Transverse colon (tissue), 4 donors: ENCODE data around the gene NPAT. TPM values are rescaled to one million over a fixed set of nuclear protein-coding genes. Genes with fewer than 3 reads are reported as not detected.

Experiments
- DNase-seq: peaks from one replicate; pipeline ENCODE4 v3.0.0-alpha.2; 2019
- H3K27ac ChIP-seq, 4 donors: fragments of 200-600 bp; sonication (generic); 2 replicates each; pipeline ENCODE4 v1.5.1; 2016 to 2018; ENCODE audit warnings: inconsistent platforms in 4 of 4
- H3K27me3 ChIP-seq: fragments of 200-600 bp; sonication (generic); 2 replicates; pipeline ENCODE4 v1.5.1; 2017; ENCODE audit warnings: inconsistent platforms
- H3K36me3 ChIP-seq, 4 donors: fragments of 200-600 bp; sonication (generic); 2 replicates each; pipeline ENCODE4 v1.5.1; 2017 to 2019; ENCODE audit warnings: inconsistent platforms in 4 of 4
- H3K4me1 ChIP-seq, 4 donors: fragments of 200-600 bp; sonication (generic); 2 replicates each; pipeline ENCODE4 v1.5.1; 2017 to 2020; ENCODE audit warnings: inconsistent platforms in 4 of 4
- H3K4me3 ChIP-seq, 4 donors: fragments of 200-600 bp; sonication (generic); 1 replicate in 1 of 4; 2 replicates in 3 of 4; pipeline versions ENCODE4 v1.5.1 to v1.6.1; 2017 to 2019; ENCODE audit warnings: inconsistent platforms in 4 of 4
- H3K9me3 ChIP-seq, 2 donors: fragments of 200-600 bp; sonication (generic); 2 replicates each; pipeline ENCODE4 v1.5.1; 2017 to 2019; ENCODE audit warnings: inconsistent platforms in 2 of 2
- EP300 ChIP-seq: sonication (generic); formaldehyde crosslinking; IDR thresholded peaks from one replicate; pipeline ENCODE4 v1.6.1; 2017; ENCODE audit warnings: antibody characterized with exemption, low read depth
- POLR2A ChIP-seq: fragments of 450-650 bp; IDR thresholded peaks from one replicate; pipeline ENCODE4 v1.6.1; 2016; ENCODE audit warnings: antibody characterized with exemption, mild to moderate bottlenecking, moderate library complexity
- POLR2AphosphoS5 ChIP-seq, 3 donors: sonication (generic); formaldehyde crosslinking; IDR thresholded peaks; one replicate each; pipeline ENCODE4 v1.6.1; 2016; ENCODE audit warnings: antibody characterized with exemption in 3 of 3
- WGBS, 2 donors: methylation state at CpG; one replicate each; pipeline ENCODE4 v1.1.5; 2018; ENCODE audit warnings: low coverage in 1 of 2; 5-methylcytosine and 5-hydroxymethylcytosine counted together
- in situ Hi-C, 4 donors: fragments of 200-750 bp; cut with MboI; loops; one replicate each; pipeline versions ENCODE4 v1.15.0 to v1.15.1; 2017; ENCODE audit warnings: low sequenced_read_pairs in 3 of 4, low pct_ligation_motif_present in 1 of 4, low pct_unique_long_range_greater_than_20kb in 1 of 4
- intact Hi-C: fragments of 100-400 bp; cut with DNase I; formaldehyde crosslinking; loops from one replicate; pipeline ENCODE4 v1.15.1; 2023; ENCODE audit warnings: low total_unique reads
- total RNA-seq, 4 donors: library from RNA; depleted of rRNA; stranded (reverse); fragments of >200 nt; gene quantifications; one replicate each; pipeline ENCODE4 v1.1.0, GENCODE V29; 2016
- TF ChIP-seq, protein P1 (sequence below), 5 experiments: fragments of 200-600 bp in 3 of 5; fragments of 450-650 bp in 2 of 5; sonication (generic) in 3 of 5; IDR thresholded peaks; 1 replicate in 2 of 5; 2 replicates in 3 of 5; pipeline ENCODE4 v1.5.1; 2016 to 2017; ENCODE audit warnings: antibody characterized with exemption in 5 of 5, inconsistent platforms in 3 of 5, mild to moderate bottlenecking in 2 of 5, moderate library complexity in 1 of 5

NPAT gene
- total RNA-seq, 4 donors from 2014 or later: 10.5 to 19.5 (median 13.9) TPM

DNA sequence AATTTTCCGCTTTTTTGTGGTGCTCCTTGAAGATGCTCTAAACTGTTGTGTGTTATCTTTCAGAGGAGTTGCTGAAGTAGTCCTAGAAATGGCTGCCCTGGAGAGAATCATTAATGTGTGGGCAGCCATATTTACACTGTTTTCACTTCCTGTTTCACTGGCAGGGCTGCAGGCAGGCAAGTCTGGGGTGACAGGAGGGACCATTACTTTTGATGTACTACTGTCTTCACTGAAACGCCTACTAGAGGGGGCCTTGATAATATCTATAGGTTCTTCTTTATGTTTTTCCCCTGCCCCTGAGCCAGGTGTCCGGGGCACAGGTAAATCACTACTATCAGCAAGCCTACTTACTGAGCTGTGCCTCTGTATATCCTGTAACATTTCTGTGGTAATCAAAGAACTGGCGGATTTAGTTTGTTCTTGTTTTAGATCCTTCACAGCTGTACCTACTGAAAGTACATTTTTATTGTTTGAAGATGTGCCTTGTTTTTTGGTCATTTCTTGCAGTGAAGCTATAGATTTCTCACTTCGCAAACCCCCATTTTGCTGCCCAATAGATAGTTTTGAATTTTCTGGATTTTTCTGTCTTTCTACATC is 61.4 kb downstream of the NPAT start:
- Histone ChIP-seq H3K9me3 (no peaks in the 10 kb centered on the region), H3K27me3 (no peaks in the 10 kb centered on the region), H3K4me1 (peaks cover 0 to 7% (median 0%) of the 10 kb centered on the region in 4 donors), H3K27ac (no peak overlapping the region), H3K4me3 (no peak overlapping the region), H3K36me3 (peaks cover 0 to 50% (median 12%) of the 10 kb centered on the region in 4 donors)
- in situ Hi-C loops (no loop called here), intact Hi-C loops (no loop called here)
- WGBS, 2 donors: 78 to 88% methylated on average over 5 of the region's 5 CpGs
- no peak for DNase-seq
- TF ChIP-seq POLR2AphosphoS5 (IDR thresholded peaks at IDR 0.05) (no peak), EP300 (no peak), POLR2A (no peak)
- TF ChIP-seq, protein P1, sequence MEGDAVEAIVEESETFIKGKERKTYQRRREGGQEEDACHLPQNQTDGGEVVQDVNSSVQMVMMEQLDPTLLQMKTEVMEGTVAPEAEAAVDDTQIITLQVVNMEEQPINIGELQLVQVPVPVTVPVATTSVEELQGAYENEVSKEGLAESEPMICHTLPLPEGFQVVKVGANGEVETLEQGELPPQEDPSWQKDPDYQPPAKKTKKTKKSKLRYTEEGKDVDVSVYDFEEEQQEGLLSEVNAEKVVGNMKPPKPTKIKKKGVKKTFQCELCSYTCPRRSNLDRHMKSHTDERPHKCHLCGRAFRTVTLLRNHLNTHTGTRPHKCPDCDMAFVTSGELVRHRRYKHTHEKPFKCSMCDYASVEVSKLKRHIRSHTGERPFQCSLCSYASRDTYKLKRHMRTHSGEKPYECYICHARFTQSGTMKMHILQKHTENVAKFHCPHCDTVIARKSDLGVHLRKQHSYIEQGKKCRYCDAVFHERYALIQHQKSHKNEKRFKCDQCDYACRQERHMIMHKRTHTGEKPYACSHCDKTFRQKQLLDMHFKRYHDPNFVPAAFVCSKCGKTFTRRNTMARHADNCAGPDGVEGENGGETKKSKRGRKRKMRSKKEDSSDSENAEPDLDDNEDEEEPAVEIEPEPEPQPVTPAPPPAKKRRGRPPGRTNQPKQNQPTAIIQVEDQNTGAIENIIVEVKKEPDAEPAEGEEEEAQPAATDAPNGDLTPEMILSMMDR (IDR thresholded peaks at IDR 0.05): no peak

DNA sequence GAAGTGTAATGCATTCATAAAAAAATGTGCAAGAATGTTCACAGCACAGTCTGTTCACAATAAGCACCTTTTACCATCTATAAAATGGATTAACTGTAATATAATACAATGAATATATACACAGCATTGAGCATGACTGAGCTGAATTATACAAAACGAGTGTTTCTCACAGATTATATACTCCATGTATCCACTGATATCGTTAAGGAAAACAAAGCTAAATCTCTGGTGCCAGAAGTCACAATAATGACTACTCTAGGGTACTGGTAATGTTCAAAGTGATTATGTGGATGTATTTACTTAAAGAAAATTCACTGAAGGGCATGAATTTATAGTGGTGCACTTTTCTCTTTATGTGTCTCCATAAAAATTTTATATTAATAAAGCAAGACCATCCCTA is 67.8 kb downstream of the NPAT start:
- Histone ChIP-seq H3K4me1 (no peaks in the 10 kb centered on the region), H3K27me3 (no peaks in the 10 kb centered on the region), H3K4me3 (no peak overlapping the region), H3K9me3 (no peaks in the 10 kb centered on the region), H3K36me3 (peaks cover 0 to 35% (median 13%) of the 10 kb centered on the region in 4 donors), H3K27ac (no peak overlapping the region)
- intact Hi-C loops: no loop called here
- WGBS, 2 donors: 74 to 80% methylated on average over 2 of the region's 2 CpGs
- TF ChIP-seq POLR2A (no peak), POLR2AphosphoS5 (IDR thresholded peaks at IDR 0.05) (no peak), EP300 (no peak)
- TF ChIP-seq, protein P1 (IDR thresholded peaks at IDR 0.05): no peak
- in situ Hi-C loops: no loop called here
- DNase-seq: no peak

DNA sequence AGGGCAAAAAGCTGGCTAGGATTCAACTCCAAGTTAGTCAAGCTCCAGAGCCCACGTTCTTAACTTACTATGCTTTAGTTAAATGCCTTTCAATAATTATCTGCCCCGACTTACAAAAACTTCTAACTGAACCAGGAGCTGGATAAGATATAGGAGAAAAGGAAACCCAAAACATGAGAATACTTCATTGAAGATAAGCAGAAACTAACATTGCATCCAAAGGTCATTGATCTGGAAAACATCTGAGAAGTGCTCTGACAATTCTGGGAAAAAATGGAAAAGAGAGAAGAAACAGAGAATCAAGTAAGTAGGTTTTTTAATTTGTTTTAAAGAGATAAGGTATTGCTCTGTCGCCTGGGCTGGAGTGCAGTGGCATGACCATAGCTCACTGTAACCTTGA is 73.9 kb downstream of the NPAT start:
- in situ Hi-C loops (loop anchor here in 2 of 4 donors (25.0 kb wide), 2 partner anchors 339 to 514 kb away; partner anchors contain the start of genes DDX10 (in 1 of the 2) and POGLUT3 (in 1 of the 2)), intact Hi-C loops (no loop called here)
- DNase-seq: no peak
- no peak for TF ChIP-seq EP300
- TF ChIP-seq, protein P1 (IDR thresholded peaks at IDR 0.05): no peak
- TF ChIP-seq POLR2A: no peak
- no peak for TF ChIP-seq POLR2AphosphoS5 (IDR thresholded peaks at IDR 0.05)
- H3K36me3 ChIP-seq: peaks cover 0 to 79% (median 36%) of the 10 kb centered on the region in 4 donors
- no peak overlapping the region for H3K4me3 ChIP-seq
- 71 to 79% methylated on average over 3 of the region's 3 CpGs for WGBS, 2 donors
- H3K9me3 ChIP-seq: no peaks in the 10 kb centered on the region
- no peak overlapping the region for H3K27ac ChIP-seq
- H3K27me3 ChIP-seq: no peaks in the 10 kb centered on the region
- no peaks in the 10 kb centered on the region for H3K4me1 ChIP-seq

DNA sequence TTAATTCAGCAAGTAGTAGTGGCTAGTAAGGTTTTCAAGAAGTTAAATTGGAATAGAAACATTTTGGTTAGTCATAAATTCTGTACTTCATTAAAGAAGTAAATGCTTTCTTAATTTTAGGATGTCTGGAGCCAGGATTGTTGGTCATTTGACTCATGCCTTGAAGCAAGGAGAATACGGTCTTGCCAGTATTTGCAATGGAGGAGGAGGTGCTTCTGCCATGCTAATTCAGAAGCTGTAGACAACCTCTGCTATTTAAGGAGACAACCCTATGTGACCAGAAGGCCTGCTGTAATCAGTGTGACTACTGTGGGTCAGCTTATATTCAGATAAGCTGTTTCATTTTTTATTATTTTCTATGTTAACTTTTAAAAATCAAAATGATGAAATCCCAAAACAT is 75.3 kb downstream of the NPAT start:
- intact Hi-C loops: no loop called here
- no peak overlapping the region for H3K27ac ChIP-seq
- DNase-seq: no peak
- H3K4me1 ChIP-seq: no peaks in the 10 kb centered on the region
- no peaks in the 10 kb centered on the region for H3K27me3 ChIP-seq
- no peak overlapping the region for H3K4me3 ChIP-seq
- WGBS, 2 donors: 75 to 87% methylated on average over 1 of the region's 1 CpG
- no peaks in the 10 kb centered on the region for H3K9me3 ChIP-seq
- TF ChIP-seq, protein P1 (IDR thresholded peaks at IDR 0.05): no peak
- TF ChIP-seq POLR2AphosphoS5 (IDR thresholded peaks at IDR 0.05): no peak
- no peak for TF ChIP-seq POLR2A
- H3K36me3 ChIP-seq: peaks cover 0 to 87% (median 42%) of the 10 kb centered on the region in 4 donors
- in situ Hi-C loops: loop anchor here in 2 of 4 donors (25.0 kb wide), 2 partner anchors 340 to 515 kb away; partner anchors contain the start of genes DDX10 (in 1 of the 2) and POGLUT3 (in 1 of the 2)
